Measurements from ENCODE around the gene BCL2A1.
"Not testable (repeated sequence)": the region's sequence is repeated elsewhere in the genome, so short reads cannot be mapped to it uniquely, and the experiment has no call there.

Gene BCL2A1

DNA sequence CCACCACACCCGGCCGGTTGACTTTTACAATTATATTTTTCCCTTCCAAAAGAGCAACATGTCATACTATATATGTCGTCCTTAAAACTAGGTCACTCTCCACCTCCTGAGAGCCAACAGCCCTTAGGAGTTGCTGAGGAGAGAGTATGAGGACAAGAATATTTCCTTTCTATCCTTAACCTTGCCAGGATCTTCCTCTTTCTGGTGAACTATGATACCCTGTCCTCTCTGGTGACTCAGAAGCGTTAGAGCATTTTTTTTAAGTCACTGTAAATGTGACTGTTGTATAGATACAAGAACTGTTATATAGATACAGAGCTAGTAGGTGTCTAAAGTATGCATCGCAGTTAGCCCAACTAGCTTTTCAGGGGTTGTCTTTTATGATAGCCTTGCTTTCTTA lies 40.5 kb downstream of the BCL2A1 start:
- no peak overlapping the region for H3K27ac ChIP-seq

GRCh38 chr15:79929412-79929811 lies 41.6 kb downstream of the BCL2A1 start:
- TF ChIP-seq CTCF (IDR thresholded peaks at IDR 0.05) (no peak), ZFX (IDR thresholded peaks at IDR 0.05; ENCODE audit: borderline replicate concordance) (no peak)
- no peak overlapping the region for H3K27ac ChIP-seq

More for the DNA sequence above, 40.5 kb downstream of the BCL2A1 start:
- TF ChIP-seq CTCF (IDR thresholded peaks at IDR 0.05): no peak
- TF ChIP-seq ZFX (IDR thresholded peaks at IDR 0.05; ENCODE audit: borderline replicate concordance): no peak

DNA sequence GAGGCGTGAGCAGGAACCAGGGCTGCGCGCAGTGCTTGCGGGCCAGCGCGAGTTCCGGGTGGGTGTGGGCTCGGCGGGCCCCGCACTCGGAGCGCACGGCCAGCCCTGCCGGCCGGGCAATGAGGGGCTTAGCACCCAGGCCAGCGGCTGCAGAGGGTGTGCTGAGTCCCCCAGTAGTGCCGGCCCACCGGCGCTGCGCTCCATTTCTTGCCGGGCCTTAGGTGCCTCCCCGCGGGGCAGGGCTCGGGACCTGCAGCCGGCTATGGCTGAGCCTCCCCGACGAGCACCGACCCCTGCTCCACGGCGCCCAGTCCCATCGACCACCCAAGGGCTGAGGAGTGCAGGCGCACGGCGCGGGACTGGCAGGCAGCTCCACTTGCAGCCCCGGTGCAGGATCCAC lies 44.9 kb downstream of the BCL2A1 start:
- not testable (repeated sequence) for H3K27ac ChIP-seq

DNA sequence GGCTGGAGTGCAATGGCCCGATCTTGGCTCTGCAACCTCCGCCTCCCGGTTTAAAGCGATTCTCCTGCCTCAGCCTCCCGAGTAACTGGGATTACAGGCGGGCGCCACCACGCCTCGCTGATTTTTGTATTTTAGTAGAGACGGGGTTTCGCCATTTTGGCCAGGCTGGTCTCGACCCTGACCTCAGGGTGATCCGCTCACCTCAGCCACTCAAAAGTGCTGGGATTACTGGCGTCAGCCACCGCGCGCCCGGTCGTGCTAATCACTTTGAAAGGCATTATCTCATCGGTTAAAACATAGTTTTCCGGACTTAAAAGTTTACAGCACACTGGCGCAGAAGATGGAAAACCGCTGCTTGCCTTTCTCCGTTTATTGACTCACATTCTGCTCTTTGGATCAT lies 46.6 kb downstream of the BCL2A1 start:
- no peak for TF ChIP-seq ZFX (IDR thresholded peaks at IDR 0.05; ENCODE audit: borderline replicate concordance)
- TF ChIP-seq CTCF (IDR thresholded peaks at IDR 0.05): no peak
- peak overlapping the region; percentile 95 for H3K27ac ChIP-seq

GRCh38 chr15:79923515-79924169 lies 47.4 kb downstream of the BCL2A1 start:
- peak overlapping the region; percentile 95 for H3K27ac ChIP-seq
- TF ChIP-seq ZFX (IDR thresholded peaks at IDR 0.05; ENCODE audit: borderline replicate concordance): no peak

GRCh38 chr15:79923079-79923514 lies 47.9 kb downstream of the BCL2A1 start:
- TF ChIP-seq CTCF (IDR thresholded peaks at IDR 0.05) (no peak), ZFX (IDR thresholded peaks at IDR 0.05; ENCODE audit: borderline replicate concordance) (no peak)
- H3K27ac ChIP-seq: peak overlapping the region; percentile 95

DNA sequence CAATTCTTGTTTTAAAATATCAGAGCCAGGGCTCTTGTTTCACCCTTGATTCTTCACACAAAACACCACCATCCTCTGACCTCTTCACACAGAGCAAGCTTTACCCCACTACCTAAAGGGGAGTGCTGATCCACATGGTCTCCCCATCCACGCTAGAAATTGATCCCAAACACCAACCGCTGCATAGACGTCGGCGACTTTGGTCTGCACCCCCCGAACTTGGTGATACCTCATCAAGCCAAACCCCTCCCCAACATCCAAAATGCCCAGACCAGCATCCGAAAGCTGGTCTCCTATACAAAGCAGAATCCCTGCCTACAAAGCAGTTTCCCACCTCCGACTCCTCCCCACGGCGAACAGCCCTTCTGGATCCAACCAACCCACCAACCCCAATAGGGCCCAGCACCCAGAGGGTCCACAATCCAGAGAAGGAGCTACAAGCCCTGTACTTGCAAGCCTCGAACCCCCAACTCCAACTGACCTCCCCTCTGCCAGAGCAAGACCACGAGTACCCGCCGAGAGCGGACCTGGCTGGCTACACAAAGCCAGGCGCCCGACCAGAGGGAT lies 48.4 kb downstream of the BCL2A1 start:
- H3K27ac ChIP-seq: peak overlapping the region; percentile 95
- TF ChIP-seq ZFX (IDR thresholded peaks at IDR 0.05; ENCODE audit: borderline replicate concordance): no peak
- TF ChIP-seq CTCF (IDR thresholded peaks at IDR 0.05): no peak

GRCh38 chr15:79919749-79920511 lies 51.1 kb downstream of the BCL2A1 start:
- no peak overlapping the region for H3K27ac ChIP-seq
- TF ChIP-seq ZFX (IDR thresholded peaks at IDR 0.05; ENCODE audit: borderline replicate concordance) (no peak), CTCF (IDR thresholded peaks at IDR 0.05) (no peak)

All from 22Rv1 (cell line).